ENCODE results near the gene LRFN2. TPM values are rescaled to one million over a fixed set of nuclear protein-coding genes. Genes with fewer than 3 reads are reported as not detected.

LRFN2 gene
- total RNA-seq, 1 donor from 2014 or later: 0.35 TPM

DNA sequence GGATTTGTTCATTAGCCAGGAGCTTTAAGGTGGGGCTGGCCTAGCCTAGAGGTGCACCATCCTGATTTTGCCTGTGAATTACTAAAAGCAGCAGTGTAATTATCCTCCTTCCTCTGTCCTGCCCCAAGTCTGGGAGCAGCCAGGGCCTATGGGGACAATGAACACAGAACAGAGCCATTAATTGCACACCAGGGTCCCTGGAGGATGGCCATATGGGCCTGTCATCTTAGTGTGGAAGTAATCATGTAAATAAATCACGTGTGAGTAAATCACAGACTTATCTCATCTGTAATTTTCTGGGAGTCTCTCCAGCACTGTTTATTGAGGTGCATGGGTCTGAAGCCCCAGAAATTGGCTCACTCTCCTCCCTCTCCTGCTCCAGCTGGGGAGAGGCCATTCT, 176.3 kb downstream of the LRFN2 start:
- H3K27me3 Mint-ChIP-seq: peaks cover 7% of the 10 kb centered on the region
- peaks cover 22% of the 10 kb centered on the region for H3K4me1 Mint-ChIP-seq
- H3K36me3 Mint-ChIP-seq (ENCODE audit: low read depth): no peaks in the 10 kb centered on the region
- no peak overlapping the region for H3K4me3 Mint-ChIP-seq
- H3K9me3 Mint-ChIP-seq: no peaks in the 10 kb centered on the region
- H3K27ac Mint-ChIP-seq: no peak overlapping the region
- intact Hi-C loops (cut with micrococcal nuclease): no loop called here
- no peak for DNase-seq

DNA sequence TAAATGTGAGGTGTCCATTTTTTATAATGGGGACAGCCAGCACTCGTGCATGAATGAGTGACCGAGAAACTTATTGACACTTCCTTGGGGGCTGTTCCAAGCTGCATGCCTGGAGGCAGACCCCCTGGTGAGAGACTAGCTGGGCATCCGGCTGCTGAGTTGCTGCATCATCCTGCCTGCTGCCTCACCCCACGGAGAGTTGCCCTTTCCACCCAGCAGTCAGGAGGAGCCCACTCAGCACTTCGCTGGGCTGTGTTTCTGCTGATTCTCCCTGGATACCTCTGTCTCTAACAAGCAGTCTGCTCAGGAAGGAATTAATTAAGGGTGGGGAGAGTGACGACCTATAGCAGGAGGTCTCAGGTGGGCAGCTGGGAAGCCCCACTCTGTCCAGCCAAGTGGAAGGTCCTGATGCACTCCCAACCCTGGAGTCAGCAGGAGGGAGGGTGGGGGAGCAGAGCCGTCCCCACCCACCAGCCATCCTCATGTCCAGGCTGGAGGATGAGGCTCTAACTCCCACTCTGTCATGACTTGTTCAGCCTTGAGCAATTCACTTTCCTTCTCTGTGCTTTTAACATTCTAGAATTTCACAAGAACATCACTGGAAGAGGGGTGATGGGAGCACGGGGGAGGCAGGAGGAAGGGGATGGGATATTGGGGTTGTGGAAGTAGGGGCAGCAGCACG, 177.3 kb downstream of the LRFN2 start:
- no peak overlapping the region for H3K27ac Mint-ChIP-seq
- intact Hi-C loops (cut with micrococcal nuclease): no loop called here
- DNase-seq: no peak
- H3K36me3 Mint-ChIP-seq (ENCODE audit: low read depth): no peaks in the 10 kb centered on the region
- H3K27me3 Mint-ChIP-seq: peaks cover 7% of the 10 kb centered on the region
- H3K9me3 Mint-ChIP-seq: no peaks in the 10 kb centered on the region
- H3K4me1 Mint-ChIP-seq: peaks cover 22% of the 10 kb centered on the region
- H3K4me3 Mint-ChIP-seq: no peak overlapping the region

- no peak for DNase-seq
- intact Hi-C loops (cut with micrococcal nuclease): no loop called here
- Mint-ChIP-seq H3K9me3 (peaks cover under 1% of the 10 kb centered on the region), H3K4me1 (peaks cover 23% of the 10 kb centered on the region), H3K27me3 (peaks cover 7% of the 10 kb centered on the region), H3K27ac (no peak overlapping the region), H3K36me3 (ENCODE audit: low read depth) (peaks cover under 1% of the 10 kb centered on the region), H3K4me3 (no peak overlapping the region)
Observed at GRCh38 chr6:40408786-40409542, 178.2 kb downstream of the LRFN2 start.

GRCh38 chr6:40407239-40407638, 179.9 kb downstream of the LRFN2 start:
- no peak overlapping the region for H3K4me3 Mint-ChIP-seq
- peaks cover 4% of the 10 kb centered on the region for H3K9me3 Mint-ChIP-seq
- peaks cover 7% of the 10 kb centered on the region for H3K27me3 Mint-ChIP-seq
- H3K27ac Mint-ChIP-seq: no peak overlapping the region
- H3K4me1 Mint-ChIP-seq: peaks cover 18% of the 10 kb centered on the region
- no peak for DNase-seq
- intact Hi-C loops (cut with micrococcal nuclease): no loop called here
- H3K36me3 Mint-ChIP-seq (ENCODE audit: low read depth): peaks cover 2% of the 10 kb centered on the region

GRCh38 chr6:40406175-40406574, 181.0 kb downstream of the LRFN2 start:
- Mint-ChIP-seq H3K36me3 (ENCODE audit: low read depth) (peaks cover 2% of the 10 kb centered on the region), H3K27ac (no peak overlapping the region), H3K9me3 (peaks cover 10% of the 10 kb centered on the region), H3K4me1 (peaks cover 23% of the 10 kb centered on the region), H3K4me3 (no peak overlapping the region), H3K27me3 (peaks cover 4% of the 10 kb centered on the region)
- intact Hi-C loops (cut with micrococcal nuclease): no loop called here
- no peak for DNase-seq

DNA sequence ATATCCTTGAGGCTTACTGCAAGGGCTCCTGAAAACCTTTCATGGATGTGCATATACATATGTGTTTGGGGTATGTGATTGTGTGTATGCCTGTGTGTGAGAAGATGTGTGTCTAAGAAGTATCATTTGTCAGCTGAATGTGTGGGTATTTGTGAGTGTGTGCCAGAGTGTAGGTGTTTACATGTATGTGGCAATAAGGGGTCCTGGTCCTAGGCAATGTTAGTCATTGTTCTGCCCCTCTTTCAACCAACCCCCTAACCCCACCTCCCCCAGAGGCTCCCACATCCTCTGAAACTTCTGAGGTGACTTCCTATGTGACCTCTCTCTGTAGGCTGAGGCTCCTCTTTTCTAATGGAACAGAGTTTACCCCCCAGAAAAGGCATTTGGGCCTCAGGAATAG, 186.4 kb downstream of the LRFN2 start:
- Mint-ChIP-seq H3K36me3 (ENCODE audit: low read depth) (peaks cover 4% of the 10 kb centered on the region), H3K27me3 (no peaks in the 10 kb centered on the region), H3K9me3 (peaks cover 10% of the 10 kb centered on the region), H3K27ac (no peak overlapping the region), H3K4me1 (peaks cover 32% of the 10 kb centered on the region), H3K4me3 (no peak overlapping the region)
- no peak for DNase-seq
- intact Hi-C loops (cut with micrococcal nuclease): no loop called here

DNA sequence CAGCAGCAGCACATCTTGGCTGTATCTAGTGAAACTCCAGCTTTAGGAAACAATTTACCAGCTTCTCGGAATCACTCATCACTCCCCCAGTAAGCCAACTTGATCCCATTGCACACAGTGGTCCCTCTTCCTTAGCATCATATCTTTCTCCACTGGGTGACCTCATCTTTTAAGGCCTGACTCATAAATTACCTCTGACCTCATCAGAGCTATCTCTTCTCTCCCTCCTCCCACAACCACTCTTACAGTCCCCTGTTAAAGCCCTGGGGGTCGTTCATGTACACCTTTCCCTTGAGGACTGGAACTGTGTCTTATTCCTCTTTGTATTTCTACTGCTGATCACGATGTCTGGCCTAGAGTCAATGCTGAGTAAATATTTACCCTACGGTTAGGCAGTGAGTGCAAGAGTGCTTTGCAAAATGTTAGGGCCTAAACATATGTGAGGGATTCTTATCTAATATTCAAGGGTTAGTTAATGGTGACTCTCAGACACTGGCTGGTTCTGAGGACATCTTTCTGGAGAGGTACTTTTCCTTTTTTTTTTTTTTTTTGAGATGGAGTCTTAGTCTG, 187.2 kb downstream of the LRFN2 start:
- H3K36me3 Mint-ChIP-seq (ENCODE audit: low read depth): peaks cover 4% of the 10 kb centered on the region
- H3K27ac Mint-ChIP-seq: no peak overlapping the region
- no peak overlapping the region for H3K4me3 Mint-ChIP-seq
- peaks cover 32% of the 10 kb centered on the region for H3K4me1 Mint-ChIP-seq
- DNase-seq: no peak
- intact Hi-C loops (cut with micrococcal nuclease): no loop called here
- peaks cover 10% of the 10 kb centered on the region for H3K9me3 Mint-ChIP-seq
- no peaks in the 10 kb centered on the region for H3K27me3 Mint-ChIP-seq

- Mint-ChIP-seq H3K9me3 (peaks cover 8% of the 10 kb centered on the region), H3K27me3 (no peaks in the 10 kb centered on the region), H3K36me3 (ENCODE audit: low read depth) (peaks cover 3% of the 10 kb centered on the region), H3K27ac (no peak overlapping the region), H3K4me1 (peaks cover 30% of the 10 kb centered on the region), H3K4me3 (no peak overlapping the region)
- DNase-seq: no peak
- intact Hi-C loops (cut with micrococcal nuclease): no loop called here
Observed at GRCh38 chr6:40398810-40399477, 188.2 kb downstream of the LRFN2 start.

DNA sequence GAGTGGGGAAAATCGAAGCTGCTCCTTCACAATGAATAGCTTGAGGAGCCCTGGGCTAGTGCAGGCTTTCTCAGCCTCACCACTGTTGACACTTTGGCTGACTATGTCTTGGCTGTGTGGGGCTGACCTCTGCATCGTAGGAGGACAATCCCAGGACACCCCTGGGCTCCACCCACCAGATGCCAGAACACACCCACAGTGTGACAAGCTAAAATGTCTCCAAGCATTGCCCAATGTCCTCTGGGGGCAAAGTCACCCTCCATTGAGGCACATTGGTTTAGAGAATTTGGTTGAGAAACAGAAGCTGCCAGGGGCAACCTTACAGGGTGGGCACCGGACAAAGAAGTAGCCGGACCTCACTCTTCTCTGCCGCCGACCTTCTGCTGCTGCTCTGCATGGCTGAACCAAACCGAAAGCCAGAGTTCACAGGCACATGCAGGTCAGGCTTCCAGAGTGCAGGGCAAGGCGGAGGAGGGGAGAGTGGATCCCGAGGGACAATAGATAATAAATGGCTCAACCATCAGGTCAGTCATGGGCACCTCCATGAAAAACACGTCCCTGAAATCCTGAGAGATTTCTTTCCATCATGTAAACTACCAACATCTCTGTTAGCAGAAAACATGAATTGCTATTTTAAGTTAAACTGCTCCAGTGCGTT, 189.0 kb downstream of the LRFN2 start:
- Mint-ChIP-seq H3K4me1 (peaks cover 31% of the 10 kb centered on the region), H3K27me3 (no peaks in the 10 kb centered on the region), H3K4me3 (no peak overlapping the region), H3K9me3 (peaks cover 6% of the 10 kb centered on the region), H3K27ac (no peak overlapping the region), H3K36me3 (ENCODE audit: low read depth) (peaks cover 2% of the 10 kb centered on the region)
- DNase-seq: no peak
- intact Hi-C loops (cut with micrococcal nuclease): no loop called here

- no peak for DNase-seq
- intact Hi-C loops (cut with micrococcal nuclease): no loop called here
- Mint-ChIP-seq H3K4me1 (peaks cover 35% of the 10 kb centered on the region), H3K27ac (no peak overlapping the region), H3K36me3 (ENCODE audit: low read depth) (peaks cover 2% of the 10 kb centered on the region), H3K4me3 (no peak overlapping the region), H3K27me3 (peaks cover 2% of the 10 kb centered on the region), H3K9me3 (peaks cover 6% of the 10 kb centered on the region)
Observed at GRCh38 chr6:40397287-40398033, 189.7 kb downstream of the LRFN2 start.

- Mint-ChIP-seq H3K4me1 (peaks cover 30% of the 10 kb centered on the region), H3K36me3 (ENCODE audit: low read depth) (peaks cover 4% of the 10 kb centered on the region), H3K27me3 (peaks cover 2% of the 10 kb centered on the region), H3K9me3 (no peaks in the 10 kb centered on the region), H3K27ac (no peak overlapping the region), H3K4me3 (no peak overlapping the region)
- intact Hi-C loops (cut with micrococcal nuclease): no loop called here
- DNase-seq: no peak
Observed at GRCh38 chr6:40395698-40396076, 191.5 kb downstream of the LRFN2 start.

DNA sequence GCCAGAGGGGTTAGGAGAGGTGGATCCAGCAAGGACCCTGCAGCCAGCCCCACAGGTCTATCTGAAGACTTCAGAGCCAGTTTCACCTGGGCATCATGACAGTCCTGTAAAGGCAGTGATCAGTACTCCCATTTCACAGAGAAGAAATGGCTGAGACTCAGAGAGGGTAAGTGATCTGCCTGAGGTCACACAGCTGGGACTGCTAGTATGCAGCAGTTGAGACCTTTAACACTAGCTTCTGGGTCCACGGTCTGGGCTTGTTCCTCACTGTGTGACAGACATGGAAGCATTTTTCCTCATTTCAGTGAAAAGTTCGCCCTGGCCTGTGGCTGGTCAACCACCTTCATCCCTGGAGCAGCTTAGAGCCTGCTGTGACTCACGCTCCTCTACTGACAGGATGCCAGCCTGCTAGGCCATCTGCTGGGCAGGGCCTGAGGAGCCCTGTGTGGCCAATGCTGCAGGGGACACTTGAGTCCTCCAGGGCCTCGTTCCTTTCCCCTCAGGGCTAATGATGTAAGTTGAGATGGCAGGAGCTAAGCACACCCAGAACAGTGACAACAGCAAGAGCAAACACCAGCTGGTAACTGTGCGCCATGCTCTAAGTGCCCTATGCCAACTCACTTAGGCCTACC, 192.0 kb downstream of the LRFN2 start:
- peaks cover 2% of the 10 kb centered on the region for H3K27me3 Mint-ChIP-seq
- H3K9me3 Mint-ChIP-seq: no peaks in the 10 kb centered on the region
- intact Hi-C loops (cut with micrococcal nuclease): no loop called here
- no peak overlapping the region for H3K27ac Mint-ChIP-seq
- no peak for DNase-seq
- no peak overlapping the region for H3K4me3 Mint-ChIP-seq
- H3K4me1 Mint-ChIP-seq: peaks cover 30% of the 10 kb centered on the region
- peaks cover 3% of the 10 kb centered on the region for H3K36me3 Mint-ChIP-seq (ENCODE audit: low read depth)

- H3K36me3 Mint-ChIP-seq (ENCODE audit: low read depth): peaks cover 5% of the 10 kb centered on the region
- no peak overlapping the region for H3K4me3 Mint-ChIP-seq
- H3K27me3 Mint-ChIP-seq: peaks cover 2% of the 10 kb centered on the region
- no peak for DNase-seq
- H3K4me1 Mint-ChIP-seq: peaks cover 34% of the 10 kb centered on the region
- no peaks in the 10 kb centered on the region for H3K9me3 Mint-ChIP-seq
- intact Hi-C loops (cut with micrococcal nuclease): no loop called here
- no peak overlapping the region for H3K27ac Mint-ChIP-seq
Observed at GRCh38 chr6:40394381-40394780, 192.8 kb downstream of the LRFN2 start.
